Smooth muscle cell of the pulmonary artery (primary cell): ENCODE measurements around the gene SLC2A8. TPM values are rescaled to one million over a fixed set of nuclear protein-coding genes. Genes with fewer than 3 reads are reported as not detected.

ENCODE experiments used
- total RNA-seq: library from RNA; depleted of rRNA; stranded (reverse); fragments of >200 nt; gene quantifications from 2 replicates; pipeline ENCODE4 v1.2.3, GENCODE V29; 2014

Gene SLC2A8, protein sequence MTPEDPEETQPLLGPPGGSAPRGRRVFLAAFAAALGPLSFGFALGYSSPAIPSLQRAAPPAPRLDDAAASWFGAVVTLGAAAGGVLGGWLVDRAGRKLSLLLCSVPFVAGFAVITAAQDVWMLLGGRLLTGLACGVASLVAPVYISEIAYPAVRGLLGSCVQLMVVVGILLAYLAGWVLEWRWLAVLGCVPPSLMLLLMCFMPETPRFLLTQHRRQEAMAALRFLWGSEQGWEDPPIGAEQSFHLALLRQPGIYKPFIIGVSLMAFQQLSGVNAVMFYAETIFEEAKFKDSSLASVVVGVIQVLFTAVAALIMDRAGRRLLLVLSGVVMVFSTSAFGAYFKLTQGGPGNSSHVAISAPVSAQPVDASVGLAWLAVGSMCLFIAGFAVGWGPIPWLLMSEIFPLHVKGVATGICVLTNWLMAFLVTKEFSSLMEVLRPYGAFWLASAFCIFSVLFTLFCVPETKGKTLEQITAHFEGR
- total RNA-seq = 8.9 and 9.3 TPM in 2 replicates

DNA sequence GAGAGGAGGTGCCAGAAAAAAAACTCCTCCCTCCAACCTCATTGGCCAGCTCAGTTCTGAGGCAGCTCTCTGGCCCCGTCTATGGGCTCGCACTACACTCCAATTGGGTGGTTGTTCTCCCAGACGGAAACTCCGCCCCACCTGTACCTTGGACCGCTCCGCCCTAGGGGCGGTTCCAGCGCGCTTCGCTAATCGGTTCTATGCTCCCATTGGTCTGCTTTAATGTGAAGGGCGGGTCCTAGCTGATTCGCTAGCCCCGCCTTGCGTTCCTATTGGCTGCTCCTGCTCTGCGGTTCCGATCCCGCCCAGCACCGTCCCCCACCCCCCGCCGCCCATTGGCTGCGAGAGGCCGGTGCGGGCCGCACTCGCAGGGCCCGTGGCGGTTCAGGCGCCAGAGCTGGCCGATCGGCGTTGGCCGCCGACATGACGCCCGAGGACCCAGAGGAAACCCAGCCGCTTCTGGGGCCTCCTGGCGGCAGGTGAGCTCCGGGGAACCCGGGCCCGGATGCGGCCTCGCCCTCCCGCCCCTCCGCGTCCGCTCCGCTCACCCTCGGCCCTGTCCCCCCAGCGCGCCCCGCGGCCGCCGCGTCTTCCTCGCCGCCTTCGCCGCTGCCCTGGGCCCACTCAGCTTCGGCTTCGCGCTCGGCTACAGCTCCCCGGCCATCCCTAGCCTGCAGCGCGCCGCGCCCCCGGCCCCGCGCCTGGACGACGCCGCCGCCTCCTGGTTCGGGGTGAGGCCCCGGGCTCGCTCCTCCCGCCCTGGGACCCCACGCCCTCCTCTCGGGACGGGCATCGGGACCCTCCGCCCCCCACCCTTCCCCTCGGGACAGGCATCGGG lies at the start of gene SLC2A8:
Gene SLC2A8, plus strand, starts transcription at position 362 of the 838 bp plus-strand sequence. Its CDS starts 62 bp downstream, at position 424.

DNA sequence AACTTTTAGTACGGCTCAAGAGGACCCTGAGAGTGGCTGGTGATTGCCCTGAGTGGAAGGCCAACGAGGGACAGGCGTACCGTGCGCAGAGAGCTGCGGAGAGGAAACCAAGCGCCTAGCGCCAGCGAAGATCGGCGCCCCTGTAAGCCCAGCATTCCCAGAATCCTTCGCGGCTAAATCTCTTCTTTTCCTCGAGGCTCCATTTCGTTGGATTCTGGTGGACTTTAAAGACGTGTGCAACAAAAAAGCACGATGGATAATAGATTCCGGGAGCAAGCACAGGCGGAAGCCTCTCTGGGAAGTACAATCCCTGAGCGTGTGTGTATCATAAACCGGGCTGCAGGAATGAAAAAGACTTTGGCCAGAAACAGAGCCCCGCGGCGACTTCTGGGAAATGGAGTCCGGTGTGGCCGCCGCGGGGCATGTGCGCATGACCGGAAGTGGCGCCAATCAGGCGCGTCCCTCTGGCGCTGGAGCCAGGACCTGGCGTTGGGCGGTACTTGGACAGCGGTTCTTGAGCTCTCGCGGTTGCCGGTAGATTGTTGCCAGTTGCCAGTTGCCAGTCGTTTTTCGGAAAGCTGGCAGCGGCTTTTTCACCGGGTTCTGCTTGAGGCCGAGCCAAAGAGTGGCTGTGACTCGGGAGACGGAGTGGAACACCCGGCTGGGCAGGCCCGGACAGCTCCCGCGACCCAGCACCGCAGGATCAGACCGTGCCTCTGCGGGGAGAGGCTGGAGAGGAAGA lies 27.1 kb downstream of the SLC2A8 start, which contains the start of gene ZNF79:
Gene ZNF79, plus strand, starts transcription at position 449 of the 742 bp plus-strand sequence. CDS start 406 bp downstream, outside the sequence.

DNA sequence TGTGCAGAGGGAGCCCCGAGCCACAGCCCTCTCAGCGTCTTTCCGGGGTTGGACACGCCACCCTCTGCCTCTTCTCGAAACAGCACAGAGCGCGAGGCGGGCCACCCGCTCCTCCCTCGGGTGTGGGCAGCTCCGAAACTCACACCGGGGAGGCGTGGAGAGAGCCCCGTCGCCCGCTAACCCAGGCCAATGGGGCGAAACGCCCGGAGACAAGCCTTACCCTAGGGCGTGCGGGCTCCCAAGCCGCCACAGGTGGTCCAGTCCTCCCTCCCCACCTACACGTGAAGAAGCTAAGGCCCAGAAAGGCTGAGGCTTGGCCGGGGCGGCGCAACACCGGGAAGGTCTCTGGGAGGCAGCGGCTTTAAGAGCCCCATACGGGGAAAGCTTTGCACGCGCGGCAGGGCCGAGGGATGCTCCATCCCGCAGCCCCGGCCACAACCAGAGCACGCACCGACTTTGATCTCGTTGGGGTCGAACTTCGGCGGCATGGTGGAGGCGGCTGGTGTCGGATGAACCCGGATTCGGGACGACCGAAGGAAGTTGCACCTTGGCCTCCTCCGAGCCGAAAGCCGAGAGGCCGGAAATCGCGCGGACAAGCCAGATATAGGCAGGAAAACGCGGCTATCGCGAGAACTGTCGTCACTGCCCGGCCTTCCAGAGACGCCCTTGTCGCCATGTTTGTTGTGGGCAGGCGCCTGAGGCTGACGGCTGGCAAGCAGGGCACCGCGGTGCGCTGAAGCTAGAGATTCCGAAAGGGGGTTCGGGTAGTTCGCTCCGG lies 54.0 kb downstream of the SLC2A8 start, which contains the start of the genes LRSAM1 and RPL12:
Gene LRSAM1, plus strand, starts transcription at position 681 of the 778 bp plus-strand sequence. CDS start 3,018 bp downstream, outside the sequence.
Gene RPL12, minus strand, starts transcription at position 577 of the 778 bp plus-strand sequence. Its CDS starts 89 bp downstream, at position 488.

Other genes starting within 250 kb of the SLC2A8 start
- gene GARNL3, start 132.4 kb upstream of the SLC2A8 start, total RNA-seq = 6.2 and 8.8 TPM in 2 replicates
- gene ZNF79, start 27.2 kb downstream of the SLC2A8 start, total RNA-seq = 8.6 and 11.6 TPM in 2 replicates
- 754 and 768 TPM in 2 replicates for gene RPL12, start 54.2 kb downstream of the SLC2A8 start, total RNA-seq
- gene LRSAM1, start 54.3 kb downstream of the SLC2A8 start, total RNA-seq = 16.0 and 16.9 TPM in 2 replicates
- 43.6 and 46.2 TPM in 2 replicates for gene STXBP1, start 215.1 kb downstream of the SLC2A8 start, total RNA-seq